ENCODE results near the gene DDC. TPM values are rescaled to one million over a fixed set of nuclear protein-coding genes. Genes with fewer than 3 reads are reported as not detected.
A peak's percentile ranks its signal among the peaks of the same experiment; 100 is the strongest.

DDC gene
- total RNA-seq, 1 experiment from 2014 or later, result not detected

DNA sequence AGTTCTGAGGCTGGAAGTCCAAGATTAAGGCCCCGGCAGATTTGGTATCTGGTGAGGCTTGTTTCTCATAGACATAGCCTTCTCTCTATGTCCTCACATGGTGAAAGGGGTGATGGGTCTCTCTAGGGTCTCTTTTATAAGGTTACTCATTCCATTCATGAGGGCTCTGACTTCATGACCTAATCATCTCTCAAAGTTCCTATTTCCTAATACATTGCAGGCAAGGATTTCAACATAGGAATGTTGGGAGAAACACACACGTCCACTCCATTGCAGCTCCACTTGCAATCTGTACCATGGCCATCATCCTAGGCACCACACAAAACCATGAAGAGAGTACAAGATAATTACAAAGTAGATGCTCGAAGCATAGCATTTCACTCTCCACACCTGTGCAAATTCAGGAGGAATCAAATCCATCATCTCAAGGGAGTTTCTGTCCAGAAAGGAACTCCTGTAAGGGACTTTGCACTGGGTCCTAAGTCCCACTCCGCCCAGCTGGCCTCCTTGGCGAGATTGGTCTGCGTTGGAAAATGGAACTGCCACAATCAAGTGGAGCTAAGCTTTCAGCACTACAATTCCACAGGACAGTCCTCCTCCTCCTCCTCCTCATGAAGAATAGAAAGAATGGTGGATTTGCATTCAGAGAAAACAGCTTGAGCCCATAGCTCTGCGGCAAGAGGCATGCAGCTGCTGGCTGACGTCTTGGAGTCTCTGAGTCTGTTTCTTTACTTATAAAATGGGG, 8.8 kb downstream of the DDC start:
- CTCF ChIA-PET, result no interaction called here

DNA sequence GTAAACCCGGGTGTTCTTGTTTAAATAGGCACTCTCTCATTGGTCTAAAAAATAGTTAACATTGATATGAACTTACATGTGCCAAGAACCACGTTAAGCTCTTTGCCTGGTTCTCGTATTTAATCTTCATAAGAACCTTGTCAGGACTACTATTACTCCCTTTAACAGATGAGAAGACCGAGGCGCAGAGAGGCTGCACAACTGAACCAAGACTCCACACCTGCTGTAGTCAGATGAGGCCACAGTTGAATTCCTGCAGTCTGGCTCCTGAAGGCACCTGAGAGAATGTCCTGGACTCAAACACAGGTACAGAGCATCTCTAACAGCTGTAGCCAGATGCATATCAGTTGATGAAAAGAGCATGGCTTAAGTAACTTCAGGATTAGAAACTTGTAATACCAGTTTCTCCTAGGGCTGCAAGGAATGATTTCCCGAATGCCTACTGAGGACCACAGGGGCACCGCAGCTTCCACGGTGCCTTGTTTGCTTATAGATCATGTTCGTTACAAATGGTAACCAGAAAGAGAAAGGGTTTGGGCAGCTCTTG, 9.5 kb downstream of the DDC start:
- peak in 1 of 2 experiments; percentile 77 for DNase-seq
- no peak for TF ChIP-seq EZH2 (IDR thresholded peaks at IDR 0.05; ENCODE audit: low read depth)
- TF ChIP-seq, protein P1, sequence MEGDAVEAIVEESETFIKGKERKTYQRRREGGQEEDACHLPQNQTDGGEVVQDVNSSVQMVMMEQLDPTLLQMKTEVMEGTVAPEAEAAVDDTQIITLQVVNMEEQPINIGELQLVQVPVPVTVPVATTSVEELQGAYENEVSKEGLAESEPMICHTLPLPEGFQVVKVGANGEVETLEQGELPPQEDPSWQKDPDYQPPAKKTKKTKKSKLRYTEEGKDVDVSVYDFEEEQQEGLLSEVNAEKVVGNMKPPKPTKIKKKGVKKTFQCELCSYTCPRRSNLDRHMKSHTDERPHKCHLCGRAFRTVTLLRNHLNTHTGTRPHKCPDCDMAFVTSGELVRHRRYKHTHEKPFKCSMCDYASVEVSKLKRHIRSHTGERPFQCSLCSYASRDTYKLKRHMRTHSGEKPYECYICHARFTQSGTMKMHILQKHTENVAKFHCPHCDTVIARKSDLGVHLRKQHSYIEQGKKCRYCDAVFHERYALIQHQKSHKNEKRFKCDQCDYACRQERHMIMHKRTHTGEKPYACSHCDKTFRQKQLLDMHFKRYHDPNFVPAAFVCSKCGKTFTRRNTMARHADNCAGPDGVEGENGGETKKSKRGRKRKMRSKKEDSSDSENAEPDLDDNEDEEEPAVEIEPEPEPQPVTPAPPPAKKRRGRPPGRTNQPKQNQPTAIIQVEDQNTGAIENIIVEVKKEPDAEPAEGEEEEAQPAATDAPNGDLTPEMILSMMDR (conservative IDR thresholded peaks at IDR 0.05), result no peak
- H3K4me2 ChIP-seq, result peak overlapping the region; percentile 52
- H3K9me2 ChIP-seq (ENCODE audit: insufficient read depth), result no peaks in the 10 kb centered on the region
- H4K20me1 ChIP-seq (ENCODE audit: insufficient read depth), result no peaks in the 10 kb centered on the region
- H3K27me3 ChIP-seq (ENCODE audit: insufficient read depth, low read depth), result peaks cover 14% of the 10 kb centered on the region; the same call in 1 of the 2 replicates
- no peak overlapping the region for H3K4me3 ChIP-seq
- no peaks in the 10 kb centered on the region; the same call in 1 of the 2 replicates for H3F3A ChIP-seq (ENCODE audit: insufficient read depth, low read depth)
- CTCF ChIA-PET, result no interaction called here
- POLR2A ChIA-PET (ENCODE audit: unreplicated experiment), result no interaction called here
- H3K27ac ChIP-seq, result no peak overlapping the region
- peaks cover 9% of the 10 kb centered on the region for H3K4me1 ChIP-seq (replicated peaks; ENCODE audit: insufficient read depth)
- intact Hi-C loops (cut with micrococcal nuclease; ENCODE audit: unreplicated experiment), result no loop called here
- no peaks in the 10 kb centered on the region for H3K36me3 ChIP-seq (ENCODE audit: low read depth)
- H3K79me2 ChIP-seq (ENCODE audit: low read depth), result no peaks in the 10 kb centered on the region
- no peak overlapping the region for H2AFZ ChIP-seq
- BruUV-seq (replicated peaks), result no TSS peak
- H3K9me3 ChIP-seq (ENCODE audit: insufficient read depth, low read depth), result no peaks in the 10 kb centered on the region; the same call in 1 of the 2 replicates

More for the DNA sequence above, 8.8 kb downstream of the DDC start:
- Histone ChIP-seq H3K27ac (no peak overlapping the region), H3K4me2 (peak overlapping the region; percentile 52), H3K79me2 (ENCODE audit: low read depth) (no peaks in the 10 kb centered on the region), H3K9me3 (ENCODE audit: insufficient read depth, low read depth) (no peaks in the 10 kb centered on the region; the same call in 1 of the 2 replicates), H3K4me3 (no peak overlapping the region), H2AFZ (no peak overlapping the region), H3K9me2 (ENCODE audit: insufficient read depth) (no peaks in the 10 kb centered on the region), H4K20me1 (ENCODE audit: insufficient read depth) (no peaks in the 10 kb centered on the region), H3K36me3 (ENCODE audit: low read depth) (no peaks in the 10 kb centered on the region), H3K27me3 (ENCODE audit: insufficient read depth, low read depth) (peaks cover 18% of the 10 kb centered on the region; the same call in 1 of the 2 replicates), H3K4me1 (replicated peaks; ENCODE audit: insufficient read depth) (peaks cover 9% of the 10 kb centered on the region), H3F3A (ENCODE audit: insufficient read depth, low read depth) (no peaks in the 10 kb centered on the region; the same call in 1 of the 2 replicates)
- DNase-seq, result peak in 1 of 2 experiments; percentile 69
- POLR2A ChIA-PET (ENCODE audit: unreplicated experiment), result interaction anchor here (0.6 kb wide), 1 partner anchor 52 kb away, joined by 5 read pairs; no protein-coding TSS in a partner anchor
- intact Hi-C loops (cut with micrococcal nuclease; ENCODE audit: unreplicated experiment), result no loop called here
- TF ChIP-seq, protein P1 (conservative IDR thresholded peaks at IDR 0.05), result no peak
- no peak for TF ChIP-seq EZH2 (IDR thresholded peaks at IDR 0.05; ENCODE audit: low read depth)
- no TSS peak for BruUV-seq (replicated peaks)

DNA sequence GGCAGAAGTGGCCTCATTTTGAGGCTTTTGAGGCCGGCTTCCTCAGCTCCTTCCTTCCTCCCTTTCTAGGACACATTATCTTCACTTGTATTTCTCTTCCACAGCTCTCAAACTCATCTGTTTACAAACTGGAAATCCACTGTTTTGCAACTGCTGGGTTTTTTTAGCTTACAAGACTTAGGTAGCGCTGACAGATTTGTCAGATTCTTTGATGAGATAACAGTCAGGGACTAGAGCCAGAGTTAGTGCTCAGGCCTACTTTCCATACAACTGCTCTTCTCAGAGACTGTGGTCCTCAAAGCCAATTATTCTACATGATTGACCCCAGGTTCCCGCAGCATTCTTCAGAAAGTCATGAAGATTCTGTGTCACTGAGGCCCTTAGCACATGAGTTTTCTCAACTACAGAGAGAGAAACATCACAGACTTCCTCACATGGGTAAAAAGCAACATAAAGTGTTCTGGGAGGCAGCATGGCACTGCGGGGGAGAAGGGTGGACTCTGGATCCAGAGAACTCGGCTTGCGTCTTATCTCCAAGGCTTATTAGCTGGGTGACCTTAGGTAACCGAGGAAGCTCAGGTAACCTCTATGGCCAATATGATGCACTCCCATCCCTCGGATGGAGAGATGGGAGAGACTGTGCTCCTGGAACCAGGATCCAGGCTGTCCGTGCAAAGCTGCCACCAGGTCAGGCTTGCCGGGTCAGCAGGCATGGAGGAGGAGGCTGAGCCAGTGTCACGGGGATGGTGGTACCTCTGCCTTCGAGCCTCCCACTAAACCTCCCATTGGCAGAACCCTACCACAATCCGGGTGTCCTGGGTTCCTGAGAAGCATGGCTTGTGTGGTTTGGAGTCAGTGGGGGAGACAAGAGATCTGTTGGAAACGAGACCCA, 10.5 kb downstream of the DDC start:
- H3K27ac ChIP-seq, result no peak overlapping the region
- H3K4me2 ChIP-seq, result no peak overlapping the region
- H3K4me3 ChIP-seq, result no peak overlapping the region
- H3K36me3 ChIP-seq (ENCODE audit: low read depth), result no peaks in the 10 kb centered on the region
- no peak overlapping the region for H2AFZ ChIP-seq
- no peaks in the 10 kb centered on the region for H3K9me2 ChIP-seq (ENCODE audit: insufficient read depth)
- no peak for DNase-seq
- H3K27me3 ChIP-seq (ENCODE audit: insufficient read depth, low read depth), result 0 out of 2 replicates have a peak, but pooled peaks cover 11% of the 10 kb centered on the region
- H3K79me2 ChIP-seq (ENCODE audit: low read depth), result no peaks in the 10 kb centered on the region
- ChIA-PET CTCF (no interaction called here), POLR2A (ENCODE audit: unreplicated experiment) (no interaction called here)
- no peaks in the 10 kb centered on the region for H4K20me1 ChIP-seq (ENCODE audit: insufficient read depth)
- intact Hi-C loops (cut with micrococcal nuclease; ENCODE audit: unreplicated experiment), result no loop called here
- no peaks in the 10 kb centered on the region; the same call in 1 of the 2 replicates for H3K9me3 ChIP-seq (ENCODE audit: insufficient read depth, low read depth)
- TF ChIP-seq, protein P1 (conservative IDR thresholded peaks at IDR 0.05), result no peak
- no peak for TF ChIP-seq EZH2 (IDR thresholded peaks at IDR 0.05; ENCODE audit: low read depth)
- H3K4me1 ChIP-seq (replicated peaks; ENCODE audit: insufficient read depth), result peaks cover 9% of the 10 kb centered on the region
- BruUV-seq (replicated peaks), result no TSS peak
- no peaks in the 10 kb centered on the region; the same call in 1 of the 2 replicates for H3F3A ChIP-seq (ENCODE audit: insufficient read depth, low read depth)

Data from PC-9 (cell line).